Endothelial cell (in vitro differentiated cells): Measurements from ENCODE around the gene MLLT6. TPM values are rescaled to one million over a fixed set of nuclear protein-coding genes. Genes with fewer than 3 reads are reported as not detected.

Source experiments
- DNase-seq: peaks from one replicate; pipeline ENCODE4 v3.0.0; 2021; ENCODE audit warnings: low spot score
- H3K27ac Mint-ChIP-seq: one replicate; pipeline ENCODE4 v1.8.0; 2021; ENCODE audit warnings: mixed read lengths, inconsistent platforms; ENCODE audit not compliant: unreplicated experiment
- H3K27me3 Mint-ChIP-seq: one replicate; pipeline ENCODE4 v1.8.0; 2021; ENCODE audit warnings: mild to moderate bottlenecking, moderate library complexity, mixed read lengths, inconsistent platforms; ENCODE audit not compliant: unreplicated experiment
- H3K36me3 Mint-ChIP-seq: one replicate; pipeline ENCODE4 v1.8.0; 2021; ENCODE audit warnings: mild to moderate bottlenecking, low read depth, mixed read lengths, inconsistent platforms; ENCODE audit not compliant: unreplicated experiment
- H3K4me1 Mint-ChIP-seq: one replicate; pipeline ENCODE4 v1.8.0; 2021; ENCODE audit warnings: mild to moderate bottlenecking, mixed read lengths, inconsistent platforms; ENCODE audit not compliant: unreplicated experiment
- H3K4me3 Mint-ChIP-seq: one replicate; pipeline ENCODE4 v1.8.0; 2021; ENCODE audit warnings: mild to moderate bottlenecking, mixed read lengths, inconsistent platforms; ENCODE audit not compliant: unreplicated experiment
- H3K9me3 Mint-ChIP-seq: one replicate; pipeline ENCODE4 v1.8.0; 2021; ENCODE audit warnings: mixed read lengths, inconsistent platforms; ENCODE audit not compliant: unreplicated experiment
- total RNA-seq: library from RNA; stranded (reverse); fragmentation: NEBNext Ultra II Directional; extraction: Animal tissue kit (Norgen Biotek cat#: 25700); gene quantifications from one replicate; pipeline ENCODE4 v1.2.1, GENCODE V29; 2021; ENCODE audit not compliant: unreplicated experiment
- TF ChIP-seq, protein P1 (sequence below): fragments of 200-600 bp; sonication (generic); IDR thresholded peaks from one replicate; pipeline ENCODE4 v1.5.0; 2021; ENCODE audit warnings: antibody characterized with exemption; ENCODE audit not compliant: unreplicated experiment

Gene MLLT6
- total RNA-seq, 1 donor from 2014 or later: 33.8 TPM

DNA sequence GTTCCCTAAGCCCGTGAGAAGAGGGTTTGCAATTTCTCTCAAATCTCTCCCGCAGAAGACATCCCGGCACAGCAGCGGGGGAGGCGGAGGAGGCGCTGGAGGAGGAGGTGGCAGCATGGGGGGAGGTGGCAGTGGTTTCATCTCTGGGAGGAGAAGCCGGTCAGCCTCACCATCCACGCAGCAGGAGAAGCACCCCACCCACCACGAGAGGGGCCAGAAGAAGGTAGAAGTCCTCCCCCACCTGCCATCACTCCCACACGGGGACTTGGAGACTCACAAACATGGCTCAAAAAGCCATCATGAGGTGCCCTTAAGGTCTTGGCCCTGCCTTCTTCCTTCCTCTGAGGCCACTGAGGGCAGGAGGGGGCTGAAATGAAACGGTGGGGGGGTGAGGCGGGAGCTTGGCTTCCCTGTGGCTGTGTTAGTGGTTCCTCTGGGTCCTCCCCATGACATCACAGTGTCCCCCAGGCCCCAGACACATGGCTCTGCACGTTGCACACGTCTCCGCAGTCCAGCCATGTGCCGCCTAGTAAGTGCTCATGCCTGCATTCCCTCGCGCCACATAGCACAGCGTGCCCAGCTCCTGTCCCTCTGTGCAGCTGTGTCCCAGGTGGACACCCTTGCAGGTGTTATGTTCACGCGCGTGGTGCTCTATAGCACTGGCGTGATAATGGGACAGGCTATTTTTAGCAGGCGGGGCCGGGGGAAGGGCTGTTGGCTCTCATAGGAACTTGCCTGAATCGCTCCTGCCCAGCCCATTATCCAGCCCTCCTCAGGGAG is 6.9 kb downstream of the MLLT6 start:
- H3K27me3 Mint-ChIP-seq: peaks cover 14% of the 10 kb centered on the region
- H3K4me1 Mint-ChIP-seq: peaks cover 24% of the 10 kb centered on the region
- H3K4me3 Mint-ChIP-seq: no peak overlapping the region
- H3K9me3 Mint-ChIP-seq: no peaks in the 10 kb centered on the region
- no peak overlapping the region for H3K27ac Mint-ChIP-seq
- TF ChIP-seq, protein P1, sequence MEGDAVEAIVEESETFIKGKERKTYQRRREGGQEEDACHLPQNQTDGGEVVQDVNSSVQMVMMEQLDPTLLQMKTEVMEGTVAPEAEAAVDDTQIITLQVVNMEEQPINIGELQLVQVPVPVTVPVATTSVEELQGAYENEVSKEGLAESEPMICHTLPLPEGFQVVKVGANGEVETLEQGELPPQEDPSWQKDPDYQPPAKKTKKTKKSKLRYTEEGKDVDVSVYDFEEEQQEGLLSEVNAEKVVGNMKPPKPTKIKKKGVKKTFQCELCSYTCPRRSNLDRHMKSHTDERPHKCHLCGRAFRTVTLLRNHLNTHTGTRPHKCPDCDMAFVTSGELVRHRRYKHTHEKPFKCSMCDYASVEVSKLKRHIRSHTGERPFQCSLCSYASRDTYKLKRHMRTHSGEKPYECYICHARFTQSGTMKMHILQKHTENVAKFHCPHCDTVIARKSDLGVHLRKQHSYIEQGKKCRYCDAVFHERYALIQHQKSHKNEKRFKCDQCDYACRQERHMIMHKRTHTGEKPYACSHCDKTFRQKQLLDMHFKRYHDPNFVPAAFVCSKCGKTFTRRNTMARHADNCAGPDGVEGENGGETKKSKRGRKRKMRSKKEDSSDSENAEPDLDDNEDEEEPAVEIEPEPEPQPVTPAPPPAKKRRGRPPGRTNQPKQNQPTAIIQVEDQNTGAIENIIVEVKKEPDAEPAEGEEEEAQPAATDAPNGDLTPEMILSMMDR: no peak
- peaks cover 22% of the 10 kb centered on the region for H3K36me3 Mint-ChIP-seq
- DNase-seq: no peak

DNA sequence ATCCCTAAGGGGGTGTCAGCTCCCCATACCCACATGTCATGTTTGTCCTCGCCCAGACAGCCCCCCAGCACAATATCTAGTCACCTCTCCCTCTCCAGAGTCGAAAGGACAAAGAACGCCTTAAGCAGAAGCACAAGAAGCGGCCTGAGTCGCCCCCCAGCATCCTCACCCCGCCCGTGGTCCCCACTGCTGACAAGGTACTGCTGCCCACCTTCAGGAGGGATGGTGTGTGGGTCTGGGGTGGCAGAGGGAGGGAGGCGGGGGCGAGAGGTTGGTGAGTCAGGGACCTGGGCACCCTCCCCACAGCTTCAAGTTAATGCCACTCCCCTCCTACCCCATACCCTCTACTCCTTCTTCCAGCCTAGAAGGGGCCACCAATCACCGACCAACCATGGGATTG is 7.5 kb downstream of the MLLT6 start:
- TF ChIP-seq, protein P1: no peak
- peaks cover 11% of the 10 kb centered on the region for H3K27me3 Mint-ChIP-seq
- no peak for DNase-seq
- no peaks in the 10 kb centered on the region for H3K9me3 Mint-ChIP-seq
- H3K4me3 Mint-ChIP-seq: no peak overlapping the region
- peaks cover 18% of the 10 kb centered on the region for H3K4me1 Mint-ChIP-seq
- no peak overlapping the region for H3K27ac Mint-ChIP-seq
- peaks cover 19% of the 10 kb centered on the region for H3K36me3 Mint-ChIP-seq

DNA sequence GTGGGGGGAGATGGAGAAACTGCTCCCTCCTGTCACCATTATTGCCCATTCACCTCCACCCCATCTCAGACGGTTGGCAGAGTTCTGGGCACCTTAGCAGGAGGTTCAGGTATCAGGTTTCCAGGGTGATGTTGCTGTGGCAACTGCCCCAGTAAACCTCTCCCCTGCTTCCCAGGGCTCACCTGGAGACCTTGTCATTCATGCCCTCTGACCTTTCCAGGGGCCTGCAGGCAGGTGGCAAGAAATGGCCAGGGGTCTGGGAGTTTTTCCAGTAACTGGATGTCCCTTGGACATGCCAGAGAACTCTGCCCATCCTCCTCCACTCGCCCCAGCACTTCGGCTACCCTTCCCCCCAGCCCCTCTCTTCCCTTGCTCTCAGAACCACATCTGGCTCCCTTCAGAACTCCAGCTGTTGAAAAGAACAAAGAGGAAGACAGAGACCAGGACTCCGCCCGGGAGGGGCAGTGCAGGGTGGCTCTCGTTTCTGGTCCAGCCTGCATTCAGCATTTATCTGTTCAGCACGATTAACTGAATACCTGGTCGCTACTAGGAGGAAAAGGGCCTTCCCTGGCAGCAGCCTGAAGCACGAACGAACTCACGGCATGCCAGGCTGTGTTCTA is 8.5 kb downstream of the MLLT6 start:
- Mint-ChIP-seq H3K36me3 (peaks cover 19% of the 10 kb centered on the region), H3K4me3 (no peak overlapping the region), H3K27me3 (peaks cover 11% of the 10 kb centered on the region), H3K4me1 (peaks cover 13% of the 10 kb centered on the region), H3K27ac (no peak overlapping the region), H3K9me3 (no peaks in the 10 kb centered on the region)
- TF ChIP-seq, protein P1: no peak
- no peak for DNase-seq

DNA sequence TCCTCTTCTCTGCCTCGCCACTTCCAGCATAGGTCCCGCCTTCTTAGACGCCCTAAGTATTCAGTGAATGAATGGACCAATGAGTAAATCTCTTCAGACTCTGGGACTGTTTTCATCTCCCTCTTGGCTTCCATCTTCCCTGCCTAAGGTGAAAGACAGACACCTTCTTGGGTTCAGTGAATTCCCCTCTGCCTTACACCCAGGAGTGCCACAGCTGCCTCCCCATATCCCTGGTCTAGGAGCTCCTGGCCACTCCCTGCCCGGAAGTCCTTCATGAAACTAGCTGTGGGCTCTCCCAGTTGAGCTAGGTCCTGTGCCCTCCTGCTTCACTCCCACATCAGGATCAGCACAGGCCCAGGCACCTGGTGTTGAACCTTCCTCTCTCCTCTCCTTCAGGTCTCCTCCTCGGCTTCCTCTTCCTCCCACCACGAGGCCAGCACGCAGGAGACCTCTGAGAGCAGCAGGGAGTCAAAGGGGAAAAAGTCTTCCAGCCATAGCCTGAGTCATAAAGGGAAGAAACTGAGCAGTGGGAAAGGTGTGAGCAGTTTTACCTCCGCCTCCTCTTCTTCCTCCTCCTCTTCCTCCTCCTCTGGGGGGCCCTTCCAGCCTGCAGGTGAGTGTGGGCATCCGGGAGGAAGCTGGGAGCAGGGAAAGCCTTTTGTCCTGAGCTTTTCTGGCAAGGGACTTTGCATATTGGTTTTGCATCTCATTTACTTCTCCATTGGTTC is 10.3 kb downstream of the MLLT6 start:
- H3K36me3 Mint-ChIP-seq: peaks cover 12% of the 10 kb centered on the region
- peak overlapping the region; percentile 62 for H3K4me3 Mint-ChIP-seq
- peaks cover 19% of the 10 kb centered on the region for H3K4me1 Mint-ChIP-seq
- peaks cover 12% of the 10 kb centered on the region for H3K27me3 Mint-ChIP-seq
- H3K9me3 Mint-ChIP-seq: no peaks in the 10 kb centered on the region
- TF ChIP-seq, protein P1: no peak
- no peak overlapping the region for H3K27ac Mint-ChIP-seq
- no peak for DNase-seq
